Common myeloid progenitor, CD34-positive (primary cell): Measurements from ENCODE around the gene GATM.

Experiments
- CTCF ChIA-PET: fragments of 350-600 bp; sonication (Branson Sonifier 250); formaldehyde crosslinking; loops from one replicate; lab custom pipeline; 2021; ENCODE audit warnings: antibody characterized with exemption; lab: Charles Lee
- POLR2A ChIA-PET: fragments of 350-600 bp; sonication (Branson Sonifier 250); formaldehyde crosslinking; loops from one replicate; lab custom pipeline; 2021; ENCODE audit warnings: antibody characterized with exemption; lab: Charles Lee
- DNase-seq, 3 donors: peaks; one replicate each; pipeline versions ENCODE4 v3.0.0 to v3.0.0-alpha.2; 2013
- H3K27ac ChIP-seq, 2 experiments: 1 replicate in 1 of 2; 2 replicates in 1 of 2; pipeline ENCODE4 v1.7.0; 2013; ENCODE audit warnings: inconsistent platforms in 2 of 2, low read length in 2 of 2, mild to moderate bottlenecking in 2 of 2, low read depth in 1 of 2, moderate library complexity in 1 of 2; ENCODE audit not compliant: severe bottlenecking in 2 of 2, insufficient read depth in 1 of 2, poor library complexity in 1 of 2
- H3K27me3 ChIP-seq, 5 experiments: replicated peaks in 2 of 5; 1 replicate in 3 of 5; 2 replicates in 2 of 5; pipeline versions ENCODE4 v1.6.1 to v1.7.0; 2013; ENCODE audit warnings: low read length in 4 of 5, mild to moderate bottlenecking in 2 of 5, moderate library complexity in 2 of 5, inconsistent platforms in 1 of 5; ENCODE audit not compliant: insufficient read depth in 5 of 5, control insufficient read depth in 4 of 5
- H3K36me3 ChIP-seq, 4 experiments: 1 replicate in 2 of 4; 2 replicates in 2 of 4; pipeline versions ENCODE4 v1.6.1 to v1.7.0; 2013; ENCODE audit warnings: low read length in 3 of 4, control low read depth in 1 of 4, mild to moderate bottlenecking in 1 of 4; ENCODE audit not compliant: control insufficient read depth in 4 of 4, insufficient read depth in 4 of 4
- H3K4me1 ChIP-seq, 4 experiments: 1 replicate in 3 of 4; 2 replicates in 1 of 4; pipeline versions ENCODE4 v1.6.1 to v1.7.1; 2013; ENCODE audit warnings: low read length in 3 of 4, mild to moderate bottlenecking in 3 of 4, control low read depth in 1 of 4, inconsistent platforms in 1 of 4, moderate library complexity in 1 of 4; ENCODE audit not compliant: control insufficient read depth in 4 of 4, insufficient read depth in 4 of 4; ENCODE audit errors: control extremely low read depth in 1 of 4
- H3K4me3 ChIP-seq, 7 experiments: 1 replicate in 4 of 7; 2 replicates in 3 of 7; pipeline versions ENCODE4 v1.5.1 to v1.7.0; 2013; ENCODE audit warnings: mild to moderate bottlenecking in 7 of 7, low read length in 6 of 7, moderate library complexity in 6 of 7, inconsistent platforms in 2 of 7, low read depth in 2 of 7, control low read depth in 1 of 7; ENCODE audit not compliant: insufficient read depth in 4 of 7, control insufficient read depth in 1 of 7; ENCODE audit errors: extremely low read depth in 1 of 7
- H3K9me3 ChIP-seq, 5 experiments: 1 replicate in 4 of 5; 2 replicates in 1 of 5; pipeline versions ENCODE4 v1.6.1 to v1.7.1; 2013; ENCODE audit warnings: low read length in 4 of 5, mild to moderate bottlenecking in 2 of 5, inconsistent platforms in 1 of 5, low read depth in 1 of 5, moderate library complexity in 1 of 5; ENCODE audit not compliant: control insufficient read depth in 4 of 5, insufficient read depth in 2 of 5; ENCODE audit errors: control extremely low read depth in 1 of 5
- WGBS: methylation state at CpG from one replicate; pipeline ENCODE4 v1.1.5; 2013; ENCODE audit not compliant: insufficient coverage; 5-methylcytosine and 5-hydroxymethylcytosine counted together

Gene GATM

DNA sequence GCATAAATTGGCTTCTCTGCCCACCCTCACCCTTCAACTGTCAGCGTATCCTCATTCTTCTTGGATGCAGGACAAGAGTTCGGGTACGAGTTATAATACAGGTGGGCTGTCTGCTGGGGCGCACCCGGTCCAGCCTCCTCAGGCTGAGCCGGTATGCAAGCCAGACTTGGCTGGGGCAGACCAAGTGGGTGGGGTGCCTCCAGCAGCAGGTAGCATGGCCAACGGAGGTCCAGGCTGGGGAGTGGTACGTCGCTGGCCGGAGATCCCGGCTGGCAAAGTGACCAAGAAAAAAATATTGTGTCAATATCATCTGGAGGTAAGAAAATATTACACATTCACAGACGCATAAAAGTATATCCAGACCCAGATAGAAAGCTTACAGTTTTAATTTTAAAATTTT, 45.6 kb downstream of the GATM start:
- Histone ChIP-seq H3K9me3 (no peaks in the 10 kb centered on the region), H3K4me1 (peaks cover 3 to 16% (median 10%) of the 10 kb centered on the region in 4 experiments), H3K27me3 (no peaks in the 10 kb centered on the region), H3K27ac (no peak overlapping the region), H3K4me3 (no peak overlapping the region), H3K36me3 (no peaks in the 10 kb centered on the region)
- DNase-seq: no peak
- ChIA-PET POLR2A (no interaction called here), CTCF (interaction anchor here (1.5 kb wide), 1 partner anchor 9 kb away, joined by 3 read pairs; no protein-coding TSS in a partner anchor)
- WGBS: 100% methylated on average over 5 of the region's 12 CpGs

DNA sequence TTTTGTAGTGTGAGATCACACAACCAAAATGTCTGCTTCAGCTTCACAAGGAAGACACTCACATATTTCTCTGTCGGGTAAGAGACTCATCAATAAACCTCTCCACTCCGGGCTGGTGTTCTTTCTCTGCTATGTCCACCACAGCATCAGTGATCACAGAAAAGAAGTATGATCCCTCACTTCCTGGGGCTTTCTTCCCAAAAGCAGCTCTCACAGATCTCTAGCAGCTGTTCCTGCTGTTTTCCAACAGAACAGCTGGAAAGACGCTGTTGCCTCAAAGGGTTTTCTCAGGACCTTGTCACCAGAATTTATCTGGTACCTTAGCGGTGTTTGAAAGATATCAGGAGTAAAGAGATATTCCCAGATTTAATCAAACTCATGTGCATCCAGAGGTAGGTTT, 46.4 kb downstream of the GATM start:
- Histone ChIP-seq H3K27ac (no peak overlapping the region), H3K27me3 (no peaks in the 10 kb centered on the region), H3K9me3 (no peaks in the 10 kb centered on the region), H3K4me3 (no peak overlapping the region), H3K4me1 (peaks cover 3 to 16% (median 10%) of the 10 kb centered on the region in 4 experiments), H3K36me3 (no peaks in the 10 kb centered on the region)
- 100% methylated on average over 1 of the region's 4 CpGs for WGBS
- no peak for DNase-seq
- ChIA-PET CTCF (interaction anchor here (1.5 kb wide), 1 partner anchor 8 kb away, joined by 3 read pairs; no protein-coding TSS in a partner anchor), POLR2A (no interaction called here)

DNA sequence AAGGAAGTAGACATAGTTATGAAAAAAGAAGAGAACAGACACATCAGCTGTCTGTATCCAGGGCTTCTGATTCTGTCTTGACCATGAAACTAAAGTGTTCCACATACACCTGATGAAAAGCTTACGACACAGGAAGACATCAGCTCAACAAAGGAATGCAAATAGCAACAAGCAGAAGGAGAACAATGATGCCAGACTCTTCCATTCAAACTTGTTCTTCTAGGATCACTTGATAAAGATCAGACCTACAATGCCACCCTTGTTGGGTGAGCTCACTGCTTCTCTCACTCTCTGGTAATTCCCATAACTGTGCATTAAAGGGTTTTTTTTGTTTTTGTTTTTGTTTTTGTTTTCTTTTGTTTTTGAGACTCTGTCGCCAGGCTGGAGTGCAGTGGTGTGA, 49.7 kb downstream of the GATM start:
- DNase-seq: no peak
- ChIA-PET POLR2A (no interaction called here), CTCF (no interaction called here)
- Histone ChIP-seq H3K27me3 (no peaks in the 10 kb centered on the region), H3K4me3 (no peak overlapping the region), H3K9me3 (no peaks in the 10 kb centered on the region), H3K4me1 (peaks cover 0 to 9% (median 5%) of the 10 kb centered on the region in 4 experiments), H3K36me3 (no peaks in the 10 kb centered on the region), H3K27ac (no peak overlapping the region)
- 100% methylated on average over 1 of the region's 2 CpGs for WGBS

DNA sequence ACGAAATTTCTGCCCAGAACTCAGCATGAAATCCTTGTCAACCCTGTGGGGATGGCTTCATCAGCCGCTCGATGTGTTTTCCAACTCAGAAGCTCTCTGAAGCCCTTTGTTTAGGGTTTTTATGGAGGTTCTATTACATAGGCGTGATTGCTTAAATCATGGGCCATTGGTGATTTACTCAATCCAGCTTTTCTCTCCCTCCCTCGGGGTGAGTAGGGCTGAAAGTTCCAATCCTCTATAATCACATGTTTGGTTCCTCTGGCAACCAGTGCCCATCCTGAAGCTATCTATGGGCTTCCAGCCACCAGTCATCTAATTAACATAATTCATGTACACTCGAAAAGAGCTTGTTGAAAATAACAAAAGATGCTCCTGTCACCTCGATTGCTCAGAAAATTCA, 51.6 kb downstream of the GATM start:
- POLR2A ChIA-PET: no interaction called here
- H3K36me3 ChIP-seq: no peaks in the 10 kb centered on the region
- DNase-seq: no peak
- WGBS: 88% methylated on average over 4 of the region's 7 CpGs
- no peak overlapping the region for H3K27ac ChIP-seq
- H3K27me3 ChIP-seq: no peaks in the 10 kb centered on the region
- CTCF ChIA-PET: interaction anchor here (1.4 kb wide), 1 partner anchor 19 kb away, joined by 3 read pairs; no protein-coding TSS in a partner anchor
- H3K4me1 ChIP-seq: no peaks in the 10 kb centered on the region
- H3K9me3 ChIP-seq: no peaks in the 10 kb centered on the region
- no peak overlapping the region for H3K4me3 ChIP-seq

DNA sequence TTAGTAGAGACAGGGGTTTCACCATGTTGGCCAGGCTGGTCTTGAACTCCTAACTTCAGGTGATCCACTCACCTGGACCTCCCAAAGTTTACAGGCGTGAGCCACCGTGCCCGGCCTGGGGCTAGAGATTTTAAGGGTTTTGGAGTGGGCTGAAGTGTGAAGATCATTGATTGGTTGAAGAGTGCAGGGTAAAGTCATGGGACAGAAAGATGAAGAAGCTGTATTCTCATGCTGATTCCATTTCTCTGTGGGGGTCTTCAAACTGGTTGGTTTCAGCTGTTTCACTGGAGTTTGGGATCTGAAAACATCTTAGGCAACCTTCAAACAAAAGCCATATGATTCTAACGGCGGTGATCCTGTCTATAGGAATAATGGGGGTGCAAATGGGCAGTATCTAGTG, 52.1 kb downstream of the GATM start:
- no peaks in the 10 kb centered on the region for H3K27me3 ChIP-seq
- no peak overlapping the region for H3K27ac ChIP-seq
- no peak for DNase-seq
- no peak overlapping the region for H3K4me3 ChIP-seq
- no peaks in the 10 kb centered on the region for H3K36me3 ChIP-seq
- POLR2A ChIA-PET: no interaction called here
- WGBS: 98% methylated on average over 5 of the region's 5 CpGs
- H3K4me1 ChIP-seq: no peaks in the 10 kb centered on the region
- CTCF ChIA-PET: interaction anchor here (1.4 kb wide), 1 partner anchor 19 kb away, joined by 3 read pairs; no protein-coding TSS in a partner anchor
- H3K9me3 ChIP-seq: no peaks in the 10 kb centered on the region

DNA sequence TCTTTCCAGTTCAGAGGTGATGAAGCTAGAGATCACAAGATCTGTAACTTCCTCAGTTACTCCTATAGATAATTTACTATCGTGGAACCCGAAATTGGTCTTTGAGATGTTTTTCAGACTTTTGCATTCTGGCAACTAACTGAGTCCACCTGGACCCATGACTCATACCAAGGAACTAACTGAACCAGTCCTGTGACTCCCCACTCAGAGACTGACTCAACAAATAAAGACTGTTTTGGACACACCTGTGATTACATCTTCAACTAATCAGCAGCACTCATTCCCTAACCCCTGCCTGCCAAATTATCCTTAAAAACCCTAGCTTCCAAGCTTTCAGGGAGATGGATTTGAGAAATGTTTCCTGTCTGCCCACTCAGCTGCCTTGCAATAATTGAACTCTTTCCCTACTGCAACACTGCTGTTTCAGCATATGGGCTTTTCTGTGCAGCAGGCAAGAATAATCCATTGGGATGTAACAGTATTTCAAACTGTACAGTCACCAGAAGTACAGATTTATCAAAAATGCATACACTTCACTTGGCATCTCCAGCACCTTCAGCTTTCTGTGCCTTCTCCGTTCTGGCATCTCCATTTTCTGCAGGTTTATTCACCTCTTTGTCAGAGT, 57.7 kb downstream of the GATM start:
- ChIA-PET POLR2A (no interaction called here), CTCF (interaction anchor here (1.5 kb wide), 1 partner anchor 119 kb away, joined by 3 read pairs; no protein-coding TSS in a partner anchor)
- no peaks in the 10 kb centered on the region for H3K27me3 ChIP-seq
- WGBS: 100% methylated on average over 3 of the region's 3 CpGs
- H3K36me3 ChIP-seq: no peaks in the 10 kb centered on the region
- no peaks in the 10 kb centered on the region for H3K4me1 ChIP-seq
- no peak overlapping the region for H3K27ac ChIP-seq
- no peak for DNase-seq
- no peak overlapping the region for H3K4me3 ChIP-seq
- H3K9me3 ChIP-seq: no peaks in the 10 kb centered on the region

DNA sequence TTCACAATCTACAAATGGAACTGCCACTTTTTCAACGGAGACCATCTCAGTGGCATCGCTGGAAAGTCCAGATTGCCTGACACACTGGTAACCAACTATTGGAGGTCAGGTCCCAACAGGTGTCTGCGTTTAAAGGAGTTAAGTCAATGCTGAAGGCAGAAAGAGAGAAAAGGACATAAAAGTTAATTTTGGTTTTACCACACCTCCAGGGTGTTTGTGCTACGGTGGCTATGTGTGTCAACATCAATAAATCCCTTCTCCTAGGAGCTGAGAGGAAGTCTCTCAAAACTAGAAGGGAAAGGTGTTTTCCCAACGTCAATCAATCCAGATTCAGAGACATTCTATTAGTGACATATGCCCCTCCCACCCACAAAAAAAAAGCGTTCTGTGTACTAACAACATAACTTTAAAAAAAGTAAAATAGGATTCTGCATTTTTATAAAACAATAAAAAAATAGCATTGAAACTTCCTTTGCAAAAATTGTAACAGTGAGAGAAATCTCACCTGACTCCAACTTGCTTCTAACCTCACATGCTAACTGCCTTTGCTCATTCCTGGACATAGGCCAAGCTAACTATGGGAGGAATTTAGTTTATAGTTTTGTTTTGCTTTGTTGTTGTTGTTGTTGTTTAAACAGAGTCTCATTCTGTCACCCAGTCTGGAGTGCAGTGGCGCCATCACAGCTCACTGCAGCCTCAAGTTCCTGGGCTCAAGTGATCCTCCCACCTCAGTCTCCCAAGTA, 58.7 kb downstream of the GATM start:
- no peak overlapping the region for H3K4me3 ChIP-seq
- no peaks in the 10 kb centered on the region for H3K9me3 ChIP-seq
- H3K36me3 ChIP-seq: no peaks in the 10 kb centered on the region
- CTCF ChIA-PET: interaction anchor here (1.5 kb wide), 1 partner anchor 118 kb away, joined by 3 read pairs; no protein-coding TSS in a partner anchor
- 97% methylated on average over 4 of the region's 7 CpGs for WGBS
- POLR2A ChIA-PET: no interaction called here
- no peak overlapping the region for H3K27ac ChIP-seq
- no peaks in the 10 kb centered on the region for H3K27me3 ChIP-seq
- no peak for DNase-seq
- H3K4me1 ChIP-seq: no peaks in the 10 kb centered on the region
